HCEC 1CT (cell line): ENCODE data around the gene SEMA6A.

ENCODE experiments used
- DNase-seq: peaks from one replicate; pipeline ENCODE4 v3.0.0-alpha.2; 2017

The SEMA6A gene

GRCh38 chr5:116428966-116429365 lies 145.7 kb downstream of the SEMA6A start:
- no peak for DNase-seq

GRCh38 chr5:116428413-116428812 lies 146.2 kb downstream of the SEMA6A start:
- no peak for DNase-seq

- DNase-seq = no peak
These were observed 149.7 kb downstream of the SEMA6A start for GRCh38 chr5:116424951-116425350.

- DNase-seq = no peak
These were observed 150.4 kb downstream of the SEMA6A start for GRCh38 chr5:116424258-116424615.

GRCh38 chr5:116423587-116424257 lies 150.9 kb downstream of the SEMA6A start:
- DNase-seq = no peak

GRCh38 chr5:116423141-116423540 lies 151.5 kb downstream of the SEMA6A start:
- DNase-seq = no peak

GRCh38 chr5:116421080-116421629 lies 153.5 kb downstream of the SEMA6A start:
- DNase-seq = no peak

GRCh38 chr5:116420540-116420939 lies 154.1 kb downstream of the SEMA6A start:
- no peak for DNase-seq

- no peak for DNase-seq
These were observed 155.4 kb downstream of the SEMA6A start for GRCh38 chr5:116419258-116419657.

- no peak for DNase-seq
These were observed 155.8 kb downstream of the SEMA6A start for GRCh38 chr5:116418774-116419173.

- no peak for DNase-seq
These were observed 156.6 kb downstream of the SEMA6A start for GRCh38 chr5:116418016-116418415.

- DNase-seq = no peak
These were observed 158.6 kb downstream of the SEMA6A start for GRCh38 chr5:116415989-116416388.

GRCh38 chr5:116415182-116415581 lies 159.4 kb downstream of the SEMA6A start:
- no peak for DNase-seq

GRCh38 chr5:116411101-116411571 lies 163.5 kb downstream of the SEMA6A start:
- DNase-seq = no peak

- no peak for DNase-seq
These were observed 164.2 kb downstream of the SEMA6A start for GRCh38 chr5:116410336-116410890.

- DNase-seq = no peak
These were observed 164.9 kb downstream of the SEMA6A start for GRCh38 chr5:116409591-116410296.

- no peak for DNase-seq
These were observed 168.1 kb downstream of the SEMA6A start for GRCh38 chr5:116406306-116407041.

GRCh38 chr5:116404792-116405191 lies 169.8 kb downstream of the SEMA6A start:
- DNase-seq = no peak

GRCh38 chr5:116404016-116404415 lies 170.6 kb downstream of the SEMA6A start:
- no peak for DNase-seq

- DNase-seq = no peak
These were observed 172.4 kb downstream of the SEMA6A start for GRCh38 chr5:116402235-116402634.

GRCh38 chr5:116401576-116401975 lies 173.0 kb downstream of the SEMA6A start:
- no peak for DNase-seq

GRCh38 chr5:116396476-116397099 lies 178.0 kb downstream of the SEMA6A start:
- no peak for DNase-seq
